Activated CD8-positive, alpha-beta memory T cell treated with anti-CD3 and anti-CD28 coated beads, Interleukin-2, amount 50 U/mL, for 24 hours (primary cell): ENCODE measurements around the gene HBD.

Experiments used
- DNase-seq: peaks from one replicate; pipeline ENCODE4 v3.0.0-alpha.2; 2020; ENCODE audit errors: extremely low read depth

Gene HBD

DNA sequence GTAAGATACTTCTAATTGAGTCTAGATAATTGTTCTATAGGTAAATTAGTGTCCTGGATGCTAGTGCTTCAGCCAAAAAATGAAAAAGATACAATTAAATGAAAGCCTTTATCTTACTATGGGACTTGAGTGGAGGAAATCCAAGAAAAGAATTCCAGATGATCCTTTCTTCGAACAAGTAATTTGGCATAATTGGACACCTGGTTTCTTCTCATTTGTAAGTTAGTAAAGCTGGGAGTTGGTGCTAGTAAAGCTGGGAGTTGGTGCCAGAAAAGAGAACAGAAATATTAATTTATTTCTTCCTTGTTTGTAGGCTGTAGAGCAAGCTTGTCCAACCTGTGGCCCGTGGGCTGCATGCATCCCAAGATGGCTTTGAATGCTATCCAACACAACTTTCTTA lies 46.1 kb downstream of the HBD start:
- DNase-seq = no peak
